Lung (tissue), 12 donors: ENCODE data around the gene ADAM12. TPM values are rescaled to one million over a fixed set of nuclear protein-coding genes. Genes with fewer than 3 reads are reported as not detected.

Experiments
- ATAC-seq: fragments of 200-7000 bp; cut with Tn5 transposase; one replicate; pipeline ENCODE4 v1.9.1; 2020; ENCODE audit warnings: moderate number of reproducible peaks; ENCODE audit not compliant: insufficient read depth, low FRiP score
- DNase-seq, 3 donors: peaks; one replicate each; pipeline ENCODE4 v3.0.0-alpha.2; 2013 to 2017
- H3K27ac ChIP-seq, 2 donors: one replicate each; pipeline ENCODE4 v1.5.1; 2013; ENCODE audit warnings: mild to moderate bottlenecking in 2 of 2, moderate library complexity in 2 of 2, control low read depth in 1 of 2, inconsistent platforms in 1 of 2, low read depth in 1 of 2, low read length in 1 of 2
- H3K27me3 ChIP-seq, 3 donors: one replicate each; pipeline ENCODE4 v1.5.1; 2013; ENCODE audit warnings: low read length in 2 of 3; ENCODE audit not compliant: control insufficient read depth in 3 of 3, insufficient read depth in 3 of 3
- H3K36me3 ChIP-seq, 4 donors: one replicate each; pipeline ENCODE4 v1.5.1; 2013; ENCODE audit warnings: low read length in 4 of 4, mild to moderate bottlenecking in 1 of 4, moderate library complexity in 1 of 4; ENCODE audit not compliant: control insufficient read depth in 4 of 4, insufficient read depth in 4 of 4
- H3K4me1 ChIP-seq, 5 donors: one replicate each; pipeline ENCODE4 v1.5.1; 2013; ENCODE audit warnings: low read length in 5 of 5, mild to moderate bottlenecking in 2 of 5, moderate library complexity in 1 of 5; ENCODE audit not compliant: control insufficient read depth in 5 of 5, insufficient read depth in 5 of 5
- H3K4me3 ChIP-seq: one replicate; pipeline ENCODE4 v1.5.1; 2013; ENCODE audit warnings: mild to moderate bottlenecking, control low read depth, moderate library complexity
- H3K9ac ChIP-seq, 2 donors: one replicate each; pipeline ENCODE4 v1.5.1; 2013; ENCODE audit warnings: low read length in 2 of 2, control low read depth in 1 of 2; ENCODE audit not compliant: insufficient read depth in 1 of 2
- H3K9me3 ChIP-seq, 4 donors: one replicate each; pipeline ENCODE4 v1.5.1; 2013; ENCODE audit warnings: low read length in 3 of 4, mild to moderate bottlenecking in 1 of 4, moderate library complexity in 1 of 4; ENCODE audit not compliant: control insufficient read depth in 4 of 4, insufficient read depth in 3 of 4
- CTCF ChIP-seq: IDR thresholded peaks from 2 replicates; pipeline ENCODE4 v1.5.1; 2012; ENCODE audit warnings: mild to moderate bottlenecking; ENCODE audit errors: control extremely low read depth, extremely low read depth
- WGBS, 2 donors: extraction: QIAGEN DNeasy Blood & Tissue Kit; methylation state at CpG; one replicate each; pipeline ENCODE4 v1.1.7; 2013; 5-methylcytosine and 5-hydroxymethylcytosine counted together
- polyA plus RNA-seq, 2 donors: library from polyadenylated mRNA; stranded (reverse); fragments of 200-250 nt; gene quantifications; one replicate each; pipeline ENCODE4 v1.2.1, GENCODE V29; 2013
- total RNA-seq, 2 donors: library from RNA; depleted of rRNA in 1 of 2; stranded (reverse); fragments of >200 nt in 1 of 2; gene quantifications; one replicate each; pipeline ENCODE4 v1.2.1, GENCODE V29; 2014 to 2021
- donor health status: control.
- donor health status: control.
- donor health status: Bipolar disorder and iron deficiency.
- donor health status: healthy.
- donor health status: DM: yes; HTN: yes; CAD: no.

Gene ADAM12
- total and polyA plus RNA-seq, 4 donors, result 0.16 to 5.8 (median 0.85) TPM

- 90 to 91% methylated on average over 8 of the region's 8 CpGs for WGBS, 2 donors
- Histone ChIP-seq H3K27ac (no peak overlapping the region), H3K9me3 (peaks cover 0 to 6% (median 0%) of the 10 kb centered on the region in 4 donors), H3K27me3 (no peaks in the 10 kb centered on the region), H3K4me3 (no peak overlapping the region), H3K36me3 (no peaks in the 10 kb centered on the region), H3K4me1 (peaks cover 0 to 6% (median 0%) of the 10 kb centered on the region in 5 donors), H3K9ac (no peak overlapping the region)
- no peak for DNase-seq
- ATAC-seq, result no peak
- no peak for TF ChIP-seq CTCF
Observed at GRCh38 chr10:126057494-126057893, 330.8 kb downstream of the ADAM12 start.

GRCh38 chr10:126054191-126054590 is 334.1 kb downstream of the ADAM12 start:
- ATAC-seq (no peak), DNase-seq (no peak)
- Histone ChIP-seq H3K9me3 (peaks cover 0 to 2% (median 0%) of the 10 kb centered on the region in 4 donors), H3K27ac (no peak overlapping the region), H3K27me3 (no peaks in the 10 kb centered on the region), H3K9ac (no peak overlapping the region), H3K36me3 (no peaks in the 10 kb centered on the region), H3K4me1 (peaks cover 0 to 5% (median 0%) of the 10 kb centered on the region in 5 donors), H3K4me3 (no peak overlapping the region)
- no peak for TF ChIP-seq CTCF
- 93 to 95% methylated on average over 6 of the region's 6 CpGs for WGBS, 2 donors

GRCh38 chr10:126052171-126052570 is 336.1 kb downstream of the ADAM12 start:
- peaks cover 0 to 2% (median 0%) of the 10 kb centered on the region in 4 donors for H3K9me3 ChIP-seq
- H3K27me3 ChIP-seq, result no peaks in the 10 kb centered on the region
- TF ChIP-seq CTCF, result no peak
- no peak overlapping the region for H3K4me3 ChIP-seq
- DNase-seq, result no peak
- WGBS, 2 donors, result 78 to 88% methylated on average over 2 of the region's 2 CpGs
- no peaks in the 10 kb centered on the region for H3K36me3 ChIP-seq
- peaks cover 0 to 7% (median 0%) of the 10 kb centered on the region in 5 donors for H3K4me1 ChIP-seq
- no peak for ATAC-seq
- no peak overlapping the region for H3K27ac ChIP-seq
- no peak overlapping the region for H3K9ac ChIP-seq
